GM18909 (cell line): ENCODE data around the gene MTURN.

Experiments
- ATAC-seq: cut with Tn5 transposase; IDR thresholded peaks from one replicate; pipeline ENCODE4 v1.9.1; 2021; ENCODE audit warnings: mild to moderate bottlenecking; ENCODE audit not compliant: unreplicated experiment, poor library complexity

The MTURN gene

GRCh38 chr7:30159163-30159562, 24.4 kb downstream of the MTURN start:
- no peak for ATAC-seq

GRCh38 chr7:30159698-30160143, 24.9 kb downstream of the MTURN start:
- ATAC-seq = peak; percentile 22

- no peak for ATAC-seq
Measured at GRCh38 chr7:30160329-30160728, 25.5 kb downstream of the MTURN start.

- no peak for ATAC-seq
Measured at GRCh38 chr7:30162133-30162532, 27.3 kb downstream of the MTURN start.

GRCh38 chr7:30162622-30163124, 27.9 kb downstream of the MTURN start:
- peak; percentile 37 for ATAC-seq

GRCh38 chr7:30163231-30163894, 28.6 kb downstream of the MTURN start:
- peak; percentile 65 for ATAC-seq

- no peak for ATAC-seq
Measured at GRCh38 chr7:30164567-30164966, 29.8 kb downstream of the MTURN start.

- no peak for ATAC-seq
Measured at GRCh38 chr7:30165590-30165989, 30.8 kb downstream of the MTURN start.

- no peak for ATAC-seq
Measured at GRCh38 chr7:30166155-30166840, 31.5 kb downstream of the MTURN start.

GRCh38 chr7:30166841-30167235, 32.1 kb downstream of the MTURN start:
- no peak for ATAC-seq

- ATAC-seq = no peak
Measured at GRCh38 chr7:30167901-30168300, 33.1 kb downstream of the MTURN start.

GRCh38 chr7:30168835-30169573, 34.2 kb downstream of the MTURN start:
- no peak for ATAC-seq

- ATAC-seq = no peak
Measured at GRCh38 chr7:30169579-30169978, 34.8 kb downstream of the MTURN start.

- ATAC-seq = no peak
Measured at GRCh38 chr7:30170476-30171205, 35.9 kb downstream of the MTURN start.

GRCh38 chr7:30171766-30172447, 37.1 kb downstream of the MTURN start:
- no peak for ATAC-seq

GRCh38 chr7:30172451-30172850, 37.7 kb downstream of the MTURN start:
- ATAC-seq = no peak

GRCh38 chr7:30173058-30173897, 38.5 kb downstream of the MTURN start:
- ATAC-seq = no peak

GRCh38 chr7:30175180-30175579, 40.4 kb downstream of the MTURN start:
- ATAC-seq = no peak

GRCh38 chr7:30175636-30176147, 40.9 kb downstream of the MTURN start:
- no peak for ATAC-seq
